OCI-LY7 (cell line): Measurements from ENCODE around the gene ALDH1A3. TPM values are rescaled to one million over a fixed set of nuclear protein-coding genes. Genes with fewer than 3 reads are reported as not detected.

Experiments used
- BruUV-seq: library from RNA; stranded (reverse); fragments of 400-500 nt; replicated peaks from 2 replicates; lab custom pipeline; 2021; lab: Mats Ljungman, UMichigan
- CTCF ChIA-PET: fragments of 300-600 bp; sonication (Branson Sonifier 250); formaldehyde crosslinking; loops from one replicate; lab custom pipeline; 2022; ENCODE audit warnings: antibody characterized with exemption; ENCODE audit not compliant: unreplicated experiment; lab: Charles Lee
- POLR2A ChIA-PET: fragments of 300-600 bp; sonication (Branson Sonifier 250); formaldehyde crosslinking; loops from one replicate; lab custom pipeline; 2022; ENCODE audit warnings: antibody characterized with exemption; lab: Charles Lee
- DNase-seq: peaks from one replicate; pipeline ENCODE4 v3.0.0-alpha.2; 2015; ENCODE audit warnings: low spot score
- H2AFZ ChIP-seq: fragments of 200-600 bp; sonication (generic), shearing (Covaris generic); 2 replicates; pipeline ENCODE4 v1.6.1; 2014; ENCODE audit warnings: mild to moderate bottlenecking, antibody characterized with exemption, low read length, moderate library complexity
- H3K27ac ChIP-seq: fragments of 200-600 bp; sonication (generic); 2 replicates; pipeline ENCODE4 v1.5.1; 2014; ENCODE audit warnings: mixed run types, low read depth, mild to moderate bottlenecking, moderate library complexity, low read length, inconsistent platforms; ENCODE audit not compliant: poor library complexity, severe bottlenecking
- H3K36me3 ChIP-seq: fragments of 200-600 bp; sonication (generic); 2 replicates; pipeline ENCODE4 v1.6.1; 2014; ENCODE audit warnings: mild to moderate bottlenecking, antibody characterized with exemption, low read length, moderate library complexity, mixed read lengths; ENCODE audit not compliant: insufficient read depth
- H3K4me1 ChIP-seq: fragments of 200-600 bp; sonication (generic); 2 replicates; pipeline ENCODE4 v1.5.1; 2014; ENCODE audit warnings: mild to moderate bottlenecking, low read length; ENCODE audit not compliant: insufficient read depth, poor library complexity, severe bottlenecking
- H3K4me2 ChIP-seq: fragments of 200-600 bp; sonication (generic); 2 replicates; pipeline ENCODE4 v1.6.1; 2014; ENCODE audit warnings: mild to moderate bottlenecking, low read length
- H3K4me3 ChIP-seq: fragments of 200-600 bp; sonication (generic); 2 replicates; pipeline ENCODE4 v1.5.1; 2014; ENCODE audit warnings: mild to moderate bottlenecking, low read depth, low read length; ENCODE audit not compliant: poor library complexity, severe bottlenecking
- H3K79me2 ChIP-seq: fragments of 200-600 bp; sonication (generic); 2 replicates; pipeline ENCODE4 v1.6.1; 2016; ENCODE audit warnings: low read depth, mild to moderate bottlenecking, low read length, moderate library complexity, mixed read lengths; ENCODE audit not compliant: insufficient read depth
- H3K9me2 ChIP-seq: fragments of 200-600 bp; sonication (generic); 2 replicates; pipeline ENCODE4 v1.6.1; 2016; ENCODE audit warnings: mild to moderate bottlenecking, low read length, mixed read lengths; ENCODE audit not compliant: insufficient read depth
- H3K9me3 ChIP-seq: fragments of 200-600 bp; sonication (generic); 2 replicates; pipeline ENCODE4 v1.6.1; 2014; ENCODE audit warnings: mild to moderate bottlenecking, mixed run types, low read length, mixed read lengths
- H4K20me1 ChIP-seq: fragments of 200-600 bp; sonication (generic); 2 replicates; pipeline ENCODE4 v1.6.1; 2014; ENCODE audit warnings: mild to moderate bottlenecking, antibody characterized with exemption, low read length, moderate library complexity, mixed read lengths; ENCODE audit not compliant: insufficient read depth
- EZH2phosphoT487 ChIP-seq: fragments of 200-600 bp; sonication (generic); IDR thresholded peaks from 2 replicates; pipeline ENCODE4 v1.6.1; 2018; ENCODE audit warnings: low read depth, borderline replicate concordance, mild to moderate bottlenecking, mixed run types, antibody characterized with exemption, low read length, moderate library complexity, mixed read lengths
- intact Hi-C: fragments of 100-400 bp; cut with micrococcal nuclease; formaldehyde crosslinking; loops from one replicate; pipeline ENCODE4 v1.10.0; 2022; ENCODE audit not compliant: unreplicated experiment
- total RNA-seq, 2 experiments: library from RNA; depleted of rRNA in 1 of 2; stranded (reverse); fragments of >200 nt in 1 of 2; shearing (Covaris generic) in 1 of 2; gene quantifications; 2 replicates each; pipeline ENCODE4 v1.2.3, GENCODE V29; 2014 to 2022
- TF ChIP-seq, protein P1 (sequence below): fragments of 200-600 bp; sonication (generic); conservative IDR thresholded peaks from 2 replicates; pipeline ENCODE4 v1.5.1; 2014; ENCODE audit warnings: mild to moderate bottlenecking, antibody characterized with exemption, low read length, moderate library complexity, mixed read lengths

Gene ALDH1A3
- total RNA-seq, 2 experiments from 2014 or later: not detected

DNA sequence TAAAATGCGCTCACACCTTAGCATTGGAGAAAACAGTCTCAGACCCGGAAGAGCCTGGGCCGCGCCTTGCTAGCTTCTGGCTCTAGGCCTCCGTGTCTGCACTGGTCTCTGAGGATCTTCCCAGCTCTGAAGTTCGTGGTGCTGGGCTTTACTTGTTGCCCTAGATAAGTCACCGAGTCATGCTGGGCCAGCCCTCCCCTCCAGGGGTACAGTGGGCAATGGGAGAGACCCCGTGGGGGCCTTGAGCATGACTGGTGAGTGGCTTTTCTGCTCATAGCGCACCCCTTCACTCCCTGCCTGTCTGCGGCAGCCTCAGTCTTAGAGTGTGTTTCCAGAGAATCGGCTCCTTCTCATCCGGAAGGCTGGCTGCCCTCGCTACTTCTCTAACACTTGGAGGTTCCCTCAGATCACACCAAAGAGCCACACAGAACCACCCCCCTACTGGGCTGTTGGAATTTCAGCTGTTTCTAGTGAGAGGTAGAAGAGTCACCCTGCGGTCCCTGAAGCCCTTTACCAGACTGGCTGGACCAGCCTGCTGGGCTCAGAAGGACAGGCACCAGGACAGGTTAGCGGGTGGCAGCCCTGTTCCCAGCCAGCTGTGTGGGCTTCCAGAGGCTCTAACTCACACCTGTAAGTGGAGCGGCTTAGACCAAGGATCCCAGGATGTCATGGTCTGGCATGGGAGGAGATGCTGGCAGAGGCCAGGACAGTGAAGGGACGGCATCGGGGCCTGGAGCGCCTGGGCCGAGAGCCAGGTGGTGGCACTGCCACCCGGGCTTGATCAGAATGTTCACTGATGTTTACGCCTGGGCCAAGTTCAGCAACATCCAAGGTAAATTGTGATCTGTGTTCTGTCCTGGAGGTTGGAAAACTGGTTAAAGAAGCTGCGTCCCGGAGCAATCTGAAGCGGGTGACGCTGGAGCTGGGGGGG lies 17.9 kb downstream of the ALDH1A3 start:
- H3K79me2 ChIP-seq: no peaks in the 10 kb centered on the region
- ChIA-PET CTCF (no interaction called here), POLR2A (no interaction called here)
- no peak for TF ChIP-seq EZH2phosphoT487
- TF ChIP-seq, protein P1, sequence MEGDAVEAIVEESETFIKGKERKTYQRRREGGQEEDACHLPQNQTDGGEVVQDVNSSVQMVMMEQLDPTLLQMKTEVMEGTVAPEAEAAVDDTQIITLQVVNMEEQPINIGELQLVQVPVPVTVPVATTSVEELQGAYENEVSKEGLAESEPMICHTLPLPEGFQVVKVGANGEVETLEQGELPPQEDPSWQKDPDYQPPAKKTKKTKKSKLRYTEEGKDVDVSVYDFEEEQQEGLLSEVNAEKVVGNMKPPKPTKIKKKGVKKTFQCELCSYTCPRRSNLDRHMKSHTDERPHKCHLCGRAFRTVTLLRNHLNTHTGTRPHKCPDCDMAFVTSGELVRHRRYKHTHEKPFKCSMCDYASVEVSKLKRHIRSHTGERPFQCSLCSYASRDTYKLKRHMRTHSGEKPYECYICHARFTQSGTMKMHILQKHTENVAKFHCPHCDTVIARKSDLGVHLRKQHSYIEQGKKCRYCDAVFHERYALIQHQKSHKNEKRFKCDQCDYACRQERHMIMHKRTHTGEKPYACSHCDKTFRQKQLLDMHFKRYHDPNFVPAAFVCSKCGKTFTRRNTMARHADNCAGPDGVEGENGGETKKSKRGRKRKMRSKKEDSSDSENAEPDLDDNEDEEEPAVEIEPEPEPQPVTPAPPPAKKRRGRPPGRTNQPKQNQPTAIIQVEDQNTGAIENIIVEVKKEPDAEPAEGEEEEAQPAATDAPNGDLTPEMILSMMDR: no peak
- H3K27ac ChIP-seq: no peak overlapping the region
- H3K9me2 ChIP-seq: no peaks in the 10 kb centered on the region
- peaks cover 2% of the 10 kb centered on the region for H3K4me1 ChIP-seq
- H3K9me3 ChIP-seq: no peaks in the 10 kb centered on the region
- H3K36me3 ChIP-seq: no peaks in the 10 kb centered on the region
- H3K4me3 ChIP-seq: no peak overlapping the region
- intact Hi-C loops: no loop called here
- no peaks in the 10 kb centered on the region for H4K20me1 ChIP-seq
- H2AFZ ChIP-seq: no peak overlapping the region
- H3K4me2 ChIP-seq: no peak overlapping the region
- BruUV-seq: no TSS peak
- DNase-seq: no peak

DNA sequence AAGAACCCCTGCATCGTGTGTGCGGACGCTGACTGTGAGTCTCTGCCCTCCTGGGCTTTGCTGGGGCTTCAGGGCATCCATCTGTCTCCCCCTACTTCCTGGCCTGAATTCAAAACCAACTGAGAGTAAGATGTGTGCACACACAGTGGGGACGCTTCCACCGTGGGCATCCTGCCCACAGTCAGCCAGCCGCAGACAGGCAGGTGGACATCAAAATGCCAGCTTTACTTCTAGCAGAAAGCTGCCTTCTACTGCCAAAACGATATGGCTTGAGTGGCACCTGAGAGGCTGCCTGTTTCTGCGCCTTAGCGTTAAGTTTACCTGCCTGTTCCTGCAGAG lies 18.5 kb downstream of the ALDH1A3 start:
- Histone ChIP-seq H3K36me3 (no peaks in the 10 kb centered on the region), H4K20me1 (no peaks in the 10 kb centered on the region), H3K9me2 (no peaks in the 10 kb centered on the region), H3K4me1 (peaks cover 9% of the 10 kb centered on the region), H3K79me2 (no peaks in the 10 kb centered on the region), H3K9me3 (no peaks in the 10 kb centered on the region), H2AFZ (no peak overlapping the region), H3K27ac (no peak overlapping the region), H3K4me2 (no peak overlapping the region), H3K4me3 (no peak overlapping the region)
- DNase-seq: no peak
- no peak for TF ChIP-seq EZH2phosphoT487
- TF ChIP-seq, protein P1: no peak
- intact Hi-C loops: no loop called here
- CTCF ChIA-PET: no interaction called here
- POLR2A ChIA-PET: no interaction called here
- BruUV-seq: no TSS peak
